GM12873 (cell line): ENCODE results near the gene IL4R.
A peak's percentile ranks its signal among the peaks of the same experiment; 100 is the strongest.

Experiments
- CTCF ChIP-seq: IDR thresholded peaks from 2 replicates; pipeline ENCODE4 v1.5.1; 2012; ENCODE audit warnings: low read depth, mild to moderate bottlenecking, moderate library complexity, low read length, control low read depth; ENCODE audit not compliant: insufficient read depth; ENCODE audit errors: missing control alignments

IL4R gene

GRCh38 chr16:27346819-27347218 is 33.0 kb downstream of the IL4R start:
- no peak for TF ChIP-seq CTCF

GRCh38 chr16:27347930-27348685 is 34.3 kb downstream of the IL4R start:
- TF ChIP-seq CTCF: no peak

- no peak for TF ChIP-seq CTCF
Observed at GRCh38 chr16:27349276-27349675, 35.5 kb downstream of the IL4R start.

- TF ChIP-seq CTCF: no peak
Observed at GRCh38 chr16:27350006-27350405, 36.2 kb downstream of the IL4R start.

DNA sequence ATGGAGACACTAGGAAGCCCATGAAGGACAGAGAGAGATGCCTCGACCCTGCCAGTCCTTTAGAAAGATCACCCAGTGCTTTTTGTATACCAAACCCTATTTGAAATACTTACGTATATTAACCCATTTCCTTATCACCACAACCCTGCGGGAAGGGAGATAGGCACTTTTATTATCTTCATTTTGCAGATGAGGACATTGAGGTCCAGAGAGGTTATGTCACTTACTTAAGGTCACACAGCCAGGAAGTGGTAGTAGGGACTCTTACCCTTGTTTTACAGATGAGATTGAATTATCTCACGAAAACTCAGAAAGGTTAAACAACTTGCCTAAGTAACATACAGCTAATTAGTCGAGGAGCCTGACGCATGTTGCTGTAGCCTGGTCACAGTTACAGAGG is 38.2 kb downstream of the IL4R start:
- TF ChIP-seq CTCF: no peak

DNA sequence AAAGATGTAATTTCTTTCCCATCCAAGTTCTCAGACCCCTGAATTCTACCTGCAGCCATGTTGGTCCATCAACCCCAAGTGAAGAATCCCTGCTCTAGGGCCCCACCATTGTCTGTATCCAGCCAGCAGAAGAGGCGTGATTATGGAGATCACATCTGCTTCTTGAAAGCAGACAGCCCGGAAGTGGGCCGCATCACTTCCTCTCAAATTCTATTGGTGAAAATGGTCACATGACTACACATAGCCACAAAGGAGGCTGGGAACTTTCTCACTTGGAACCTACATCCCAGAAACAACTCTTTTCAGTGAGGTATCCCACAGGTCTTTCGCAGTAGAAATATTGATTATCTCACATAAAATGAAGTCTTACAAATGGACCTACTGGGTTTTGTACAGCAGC is 40.1 kb downstream of the IL4R start:
- no peak for TF ChIP-seq CTCF

DNA sequence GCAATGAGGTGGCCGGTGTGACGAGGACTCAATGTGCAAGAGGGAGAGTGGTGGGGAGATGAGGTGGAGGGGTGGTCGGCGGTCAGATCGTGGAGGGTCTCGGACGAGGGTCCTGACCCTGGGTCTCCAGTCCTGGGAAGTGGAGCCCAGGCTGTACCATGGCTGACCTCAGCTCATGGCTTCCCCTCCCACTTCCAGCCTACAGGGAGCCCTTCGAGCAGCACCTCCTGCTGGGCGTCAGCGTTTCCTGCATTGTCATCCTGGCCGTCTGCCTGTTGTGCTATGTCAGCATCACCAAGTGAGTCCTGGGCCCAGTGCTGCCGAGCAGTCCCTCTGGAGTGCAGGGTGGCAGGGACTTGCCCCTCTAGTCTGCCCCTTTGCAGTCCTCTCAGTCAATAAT is 41.8 kb downstream of the IL4R start:
- TF ChIP-seq CTCF: peak; percentile 58

DNA sequence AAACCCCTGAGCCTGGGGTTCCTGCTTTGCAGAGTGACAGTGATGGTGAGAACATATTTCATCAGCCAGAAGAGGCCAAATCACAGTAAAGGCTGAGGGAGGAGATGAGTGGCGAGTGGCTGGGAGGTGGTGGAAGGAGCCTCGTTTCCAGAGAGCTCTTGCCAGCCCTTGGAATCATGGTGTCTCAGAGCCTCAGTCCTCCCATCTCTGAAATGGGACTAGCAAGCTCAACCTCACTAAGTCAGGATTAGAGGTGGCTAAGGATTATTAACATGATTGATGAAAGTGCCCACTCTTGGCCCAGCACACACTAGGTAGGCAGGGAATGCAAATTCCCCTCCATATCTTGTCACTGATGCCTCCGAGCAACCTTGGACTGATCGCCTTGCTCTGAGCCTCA is 43.0 kb downstream of the IL4R start:
- no peak for TF ChIP-seq CTCF
